IMR-90 (cell line): ENCODE measurements around the gene ALAD. TPM values are rescaled to one million over a fixed set of nuclear protein-coding genes. Genes with fewer than 3 reads are reported as not detected.

Source experiments
- ATAC-seq: fragments of 200-7000 bp; cut with Tn5 transposase; 2 replicates; pipeline ENCODE4 v1.9.1; 2020; ENCODE audit warnings: low read depth, mild to moderate bottlenecking, moderate library complexity
- BruUV-seq: library from RNA; stranded (reverse); fragments of 400-500 nt; replicated peaks from 2 replicates; lab custom pipeline; 2021; lab: Mats Ljungman, UMichigan
- CTCF ChIA-PET: fragments of 300-600 bp; formaldehyde crosslinking; extraction: SDS; loops from one replicate; lab custom pipeline; 2021; ENCODE audit warnings: antibody characterized with exemption; lab: Yijun Ruan, JAX
- POLR2A ChIA-PET: fragments of 300-600 bp; sonication (Branson Sonifier 250); formaldehyde crosslinking; loops from one replicate; lab custom pipeline; 2022; ENCODE audit warnings: antibody characterized with exemption; ENCODE audit not compliant: unreplicated experiment; lab: Charles Lee
- DNase-seq: peaks from one replicate; pipeline ENCODE4 v3.0.0; 2013
- H2AFZ ChIP-seq: replicated peaks from 2 replicates; pipeline ENCODE3; 2013; ENCODE audit warnings: low read length, mild to moderate bottlenecking; ENCODE audit not compliant: poor library complexity
- H2AK5ac ChIP-seq: 2 replicates; pipeline ENCODE4 v1.6.1; 2013; ENCODE audit warnings: low read depth, low read length, inconsistent platforms
- H2AK9ac ChIP-seq: replicated peaks from 2 replicates; pipeline ENCODE3; 2013; ENCODE audit warnings: mild to moderate bottlenecking, low read depth, low read length, moderate library complexity; ENCODE audit not compliant: poor library complexity
- H2BK120ac ChIP-seq: 2 replicates; pipeline ENCODE4 v1.6.1; 2013; ENCODE audit warnings: low read depth, low read length, inconsistent platforms
- H2BK15ac ChIP-seq: 3 replicates; pipeline ENCODE4 v1.6.1; 2013; ENCODE audit warnings: low read depth, low read length, inconsistent platforms
- H2BK20ac ChIP-seq: 2 replicates; pipeline ENCODE4 v1.6.1; 2013; ENCODE audit warnings: low read depth, mild to moderate bottlenecking, inconsistent platforms, low read length, moderate library complexity
- H2BK5ac ChIP-seq: 2 replicates; pipeline ENCODE4 v1.6.1; 2013; ENCODE audit warnings: mild to moderate bottlenecking, low read depth, low read length, inconsistent platforms; ENCODE audit not compliant: poor library complexity, severe bottlenecking
- H3K14ac ChIP-seq: replicated peaks from 2 replicates; pipeline ENCODE4 v1.6.1; 2013; ENCODE audit warnings: low read depth, low read length, inconsistent platforms
- H3K18ac ChIP-seq: 2 replicates; pipeline ENCODE4 v1.6.1; 2013; ENCODE audit warnings: low read depth, low read length, control low read depth
- H3K23ac ChIP-seq: 2 replicates; pipeline ENCODE4 v1.6.1; 2013; ENCODE audit warnings: low read depth, low read length, inconsistent platforms
- H3K27ac ChIP-seq: 2 replicates; pipeline ENCODE4 v1.5.1; 2013; ENCODE audit warnings: mild to moderate bottlenecking, control low read depth, low read length; ENCODE audit not compliant: insufficient read depth
- H3K27me3 ChIP-seq: 2 replicates; pipeline ENCODE4 v1.6.1; 2013; ENCODE audit warnings: low read length; ENCODE audit not compliant: control insufficient read depth, insufficient read depth
- H3K36me3 ChIP-seq: 2 replicates; pipeline ENCODE4 v1.6.1; 2013; ENCODE audit warnings: low read length, mixed read lengths; ENCODE audit not compliant: control insufficient read depth, insufficient read depth
- H3K4ac ChIP-seq: 2 replicates; pipeline ENCODE4 v1.6.1; 2013; ENCODE audit warnings: low read depth, low read length, inconsistent platforms
- H3K4me1 ChIP-seq: 2 replicates; pipeline ENCODE4 v1.6.1; 2013; ENCODE audit warnings: low read length, mixed read lengths; ENCODE audit not compliant: control insufficient read depth, insufficient read depth
- H3K4me2 ChIP-seq: 2 replicates; pipeline ENCODE4 v1.6.1; 2013; ENCODE audit warnings: low read depth, mild to moderate bottlenecking, control low read depth, low read length, moderate library complexity
- H3K4me3 ChIP-seq: 2 replicates; pipeline ENCODE4 v1.5.1; 2013; ENCODE audit warnings: low read depth, mild to moderate bottlenecking, control low read depth, low read length, moderate library complexity; ENCODE audit not compliant: insufficient read depth
- H3K56ac ChIP-seq: 2 replicates; pipeline ENCODE4 v1.6.1; 2013; ENCODE audit warnings: low read length, inconsistent platforms; ENCODE audit not compliant: insufficient read depth; ENCODE audit errors: extremely low read depth
- H3K79me1 ChIP-seq, 2 experiments: 2 replicates each; pipeline ENCODE4 v1.6.1; 2013; ENCODE audit warnings: low read length in 2 of 2, inconsistent platforms in 1 of 2, low read depth in 1 of 2
- H3K9ac ChIP-seq: 2 replicates; pipeline ENCODE4 v1.6.1; 2013; ENCODE audit warnings: low read depth, low read length, control low read depth
- H3K9me1 ChIP-seq: 2 replicates; pipeline ENCODE4 v1.6.1; 2013; ENCODE audit warnings: low read length, inconsistent platforms; ENCODE audit not compliant: insufficient read depth
- H3K9me3 ChIP-seq: 2 replicates; pipeline ENCODE4 v1.6.1; 2013; ENCODE audit warnings: low read length; ENCODE audit not compliant: control insufficient read depth, insufficient read depth
- H4K20me1 ChIP-seq: 2 replicates; pipeline ENCODE4 v1.6.1; 2013; ENCODE audit warnings: low read length, inconsistent platforms; ENCODE audit not compliant: insufficient read depth
- H4K5ac ChIP-seq: 2 replicates; pipeline ENCODE4 v1.6.1; 2013; ENCODE audit warnings: mild to moderate bottlenecking, low read depth, low read length, control low read depth
- H4K8ac ChIP-seq, 2 experiments: 2 replicates each; pipeline ENCODE4 v1.6.1; 2013; ENCODE audit warnings: low read depth in 2 of 2, low read length in 2 of 2, control low read depth in 1 of 2, inconsistent platforms in 1 of 2
- H4K91ac ChIP-seq: 2 replicates; pipeline ENCODE4 v1.6.1; 2013; ENCODE audit warnings: low read depth, low read length, inconsistent platforms; ENCODE audit not compliant: insufficient read depth
- BHLHE40 ChIP-seq: fragments of 150-350 bp; IDR thresholded peaks from 2 replicates; pipeline ENCODE4 v1.6.1; 2016; ENCODE audit warnings: mild to moderate bottlenecking, low read depth, low read length
- CEBPB ChIP-seq: IDR thresholded peaks from 2 replicates; pipeline ENCODE4 v1.6.1; 2012; ENCODE audit warnings: low read depth, low read length, improper control_type of control experiment
- CHD1 ChIP-seq: IDR thresholded peaks from 2 replicates; pipeline ENCODE4 v1.6.1; 2012; ENCODE audit warnings: low read depth, low read length, improper control_type of control experiment
- NFE2L2 ChIP-seq: fragments of 150-350 bp; IDR thresholded peaks from 2 replicates; pipeline ENCODE4 v1.6.1; 2016; ENCODE audit warnings: low read depth, mild to moderate bottlenecking, low read length
- RAD21 ChIP-seq: IDR thresholded peaks from 2 replicates; pipeline ENCODE4 v1.6.1; 2012; ENCODE audit warnings: low read length, improper control_type of control experiment
- RCOR1 ChIP-seq: IDR thresholded peaks from 2 replicates; pipeline ENCODE4 v1.6.1; 2012; ENCODE audit warnings: mild to moderate bottlenecking, low read length, improper control_type of control experiment; ENCODE audit not compliant: insufficient replicate concordance
- RFX5 ChIP-seq: IDR thresholded peaks from 2 replicates; pipeline ENCODE4 v1.8.0; 2012; ENCODE audit warnings: low read depth, mild to moderate bottlenecking, low read length, moderate library complexity
- USF2 ChIP-seq: fragments of 150-350 bp; IDR thresholded peaks from 2 replicates; pipeline ENCODE4 v1.6.1; 2017; ENCODE audit warnings: mild to moderate bottlenecking, antibody characterized with exemption, low read length, low read depth
- WGBS, 2 experiments: methylation state at CpG; one replicate each; pipeline versions ENCODE4 v1.1.5 to v1.1.7; 2013; ENCODE audit warnings: missing lambda C conversion rate in 2 of 2; ENCODE audit not compliant: insufficient read length in 1 of 2; ENCODE audit errors: extremely low coverage in 2 of 2; 5-methylcytosine and 5-hydroxymethylcytosine counted together
- dilution Hi-C: fragments of 300-500 bp; cut with HindIII; formaldehyde crosslinking; loops from one replicate; pipeline ENCODE4 v1.14.3; 2018; ENCODE audit warnings: low sequenced_read_pairs; ENCODE audit not compliant: unreplicated experiment
- in situ Hi-C: fragments of 300-500 bp; cut with MboI; formaldehyde crosslinking; loops from 3 replicates; pipeline ENCODE4 v1.14.3; 2019; ENCODE audit warnings: low sequenced_read_pairs, inconsistent platforms, mixed read lengths
- intact Hi-C: fragments of 100-400 bp; cut with micrococcal nuclease; formaldehyde crosslinking; loops from 2 replicates; pipeline ENCODE4 v1.10.0; 2022
- polyA plus RNA-seq, 3 experiments: library from polyadenylated mRNA; depleted of rRNA; stranded (reverse); fragments of >200 nt; gene quantifications; 2 replicates each; pipeline ENCODE4 v1.2.3, GENCODE V29; 2012; ENCODE audit warnings: low replicate concordance in 1 of 3
- total RNA-seq: library from RNA; depleted of rRNA; stranded (reverse); fragments of >200 nt; gene quantifications from 2 replicates; pipeline ENCODE4 v1.2.3, GENCODE V29; 2012

Gene ALAD
- total and polyA plus RNA-seq, 2 of the 4 experiments (the other 2 are of a cell fraction), result 11.1 to 15.6 TPM

GRCh38 chr9:113372059-113372458, 29.0 kb downstream of the ALAD start:
- no peak for DNase-seq
- Histone ChIP-seq H3K36me3 (peaks cover 12% of the 10 kb centered on the region; the same call in 1 of the 2 replicates), H2AK9ac (no peak overlapping the region), H2AK5ac (no peak overlapping the region), H4K20me1 (no peaks in the 10 kb centered on the region), H3K23ac (no peak overlapping the region), H3K27ac (no peak overlapping the region), H3K27me3 (peaks cover 6% of the 10 kb centered on the region; the same call in 1 of the 2 replicates), H3K18ac (no peak overlapping the region), H2BK5ac (no peak overlapping the region), H4K91ac (no peak overlapping the region), H4K5ac (no peak overlapping the region), H2AFZ (no peak overlapping the region), H3K56ac (no peak overlapping the region), H3K4me2 (no peak overlapping the region), H3K14ac (no peak overlapping the region), H2BK20ac (no peak overlapping the region), H3K4me3 (no peak overlapping the region), H3K79me1 (peaks cover 0 to 8% of the 10 kb centered on the region in 2 experiments; a peak in 1 of 4 replicates), H2BK15ac (no peak overlapping the region), H3K4me1 (peaks cover under 1% of the 10 kb centered on the region; the same call in 1 of the 2 replicates), H3K9ac (no peak overlapping the region), H2BK120ac (no peak overlapping the region), H3K4ac (no peak overlapping the region), H3K9me1 (no peaks in the 10 kb centered on the region), H4K8ac (no peak overlapping the region), H3K9me3 (no peaks in the 10 kb centered on the region)
- ATAC-seq, result no peak
- POLR2A ChIA-PET, result no interaction called here
- intact Hi-C loops, result no loop called here
- WGBS, 2 experiments, result no CpG with 5 or more reads among the region's 5 CpGs
- no peak for TF ChIP-seq USF2
- no peak for TF ChIP-seq BHLHE40
- no peak for TF ChIP-seq NFE2L2
- TF ChIP-seq CEBPB, result no peak
- no peak for TF ChIP-seq CHD1
- TF ChIP-seq RFX5, result no peak
- TF ChIP-seq RCOR1, result no peak
- TF ChIP-seq RAD21, result no peak
- CTCF ChIA-PET, result no interaction called here
- BruUV-seq, result no TSS peak
- dilution Hi-C loops, result no loop called here
- in situ Hi-C loops, result no loop called here
